ENCODE results near the gene SPATA33. TPM values are rescaled to one million over a fixed set of nuclear protein-coding genes. Genes with fewer than 3 reads are reported as not detected.

The SPATA33 gene
- total RNA-seq: 2.5 and 2.7 TPM in 2 replicates

DNA sequence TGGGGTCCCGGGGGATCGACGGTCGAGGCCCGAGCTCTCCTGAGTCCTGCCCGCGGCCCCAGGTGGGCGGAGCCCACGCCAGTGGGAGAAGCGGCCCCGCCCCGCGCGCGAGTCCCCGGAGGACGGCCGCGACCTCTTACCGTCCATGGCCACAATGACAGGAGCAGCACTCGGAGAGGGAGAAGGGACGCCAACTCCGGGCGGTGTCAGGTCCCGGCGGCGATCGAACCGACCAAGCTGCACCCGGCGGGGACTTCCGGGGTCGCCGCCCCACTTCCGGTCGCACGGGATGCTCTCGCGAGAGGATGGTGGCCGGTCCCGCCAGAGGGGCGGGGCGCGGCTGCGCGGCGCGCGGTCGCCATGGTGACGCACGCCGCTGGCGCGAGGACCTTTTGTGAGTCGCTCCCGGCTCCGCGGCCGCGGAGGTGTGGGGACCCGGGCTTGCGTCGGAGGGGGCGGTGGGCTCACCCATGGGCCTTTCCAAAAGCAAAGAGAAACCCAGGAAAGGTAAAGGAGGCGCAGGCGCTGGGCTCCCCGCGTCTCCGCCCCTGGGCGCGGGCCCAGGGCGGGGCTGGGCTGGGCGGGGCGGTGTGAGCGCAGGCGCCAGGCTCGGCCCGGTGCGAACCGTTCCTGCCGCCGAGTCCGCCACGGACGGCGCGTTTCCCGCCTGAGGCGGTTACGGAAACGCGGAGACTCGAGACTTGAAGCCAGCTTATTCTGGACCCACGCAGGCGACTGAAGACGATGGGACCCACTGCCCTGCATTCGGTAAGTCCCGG is at the start of gene SPATA33, which contains the start of gene CHMP1A:
Gene SPATA33, plus strand, starts transcription at position 395 of the 779 bp plus-strand sequence. Its CDS starts 76 bp downstream, at position 471.
Gene CHMP1A, minus strand, starts transcription at position 267 of the 779 bp plus-strand sequence. Its CDS starts 120 bp downstream, at position 147.

DNA sequence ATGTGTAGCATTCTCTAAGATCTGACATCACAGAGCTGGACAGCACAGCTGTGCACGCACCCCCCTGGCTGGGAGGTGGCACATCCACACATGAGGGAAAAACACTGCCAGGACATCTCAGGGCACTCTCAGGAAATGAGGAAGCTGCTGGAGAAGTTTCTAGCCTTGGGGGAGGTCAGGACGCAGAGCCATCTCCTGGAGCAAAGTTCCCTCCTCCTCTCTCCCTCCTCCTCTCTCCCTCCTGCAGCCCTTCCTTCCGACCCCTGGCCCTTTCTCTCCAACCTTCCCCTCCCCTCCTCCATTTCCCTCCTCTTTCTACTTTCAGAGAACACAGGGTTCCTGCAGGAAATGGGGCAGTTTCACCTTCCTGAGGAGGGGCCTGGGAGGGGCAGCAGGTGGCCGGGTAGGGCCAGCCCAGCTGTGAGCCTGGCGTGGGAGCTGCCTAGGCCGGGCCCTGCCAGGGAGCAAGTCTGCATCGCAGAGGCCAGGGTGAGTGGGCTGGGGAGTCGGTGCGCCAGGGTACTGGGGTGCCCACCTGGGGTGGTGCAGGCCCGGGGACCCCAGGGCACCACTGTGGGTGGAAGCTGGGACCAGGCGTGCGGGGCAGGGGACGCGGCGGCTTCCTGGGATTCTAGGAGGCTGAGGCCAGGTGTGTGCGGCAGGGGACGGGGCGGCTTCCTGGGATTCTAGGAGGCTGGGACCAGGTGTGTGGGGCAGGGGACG is 44.2 kb upstream of the SPATA33 start, which contains the start of gene DPEP1:
Gene DPEP1, plus strand, starts transcription at position 412 of the 723 bp plus-strand sequence. CDS start 16,769 bp downstream, outside the sequence.

DNA sequence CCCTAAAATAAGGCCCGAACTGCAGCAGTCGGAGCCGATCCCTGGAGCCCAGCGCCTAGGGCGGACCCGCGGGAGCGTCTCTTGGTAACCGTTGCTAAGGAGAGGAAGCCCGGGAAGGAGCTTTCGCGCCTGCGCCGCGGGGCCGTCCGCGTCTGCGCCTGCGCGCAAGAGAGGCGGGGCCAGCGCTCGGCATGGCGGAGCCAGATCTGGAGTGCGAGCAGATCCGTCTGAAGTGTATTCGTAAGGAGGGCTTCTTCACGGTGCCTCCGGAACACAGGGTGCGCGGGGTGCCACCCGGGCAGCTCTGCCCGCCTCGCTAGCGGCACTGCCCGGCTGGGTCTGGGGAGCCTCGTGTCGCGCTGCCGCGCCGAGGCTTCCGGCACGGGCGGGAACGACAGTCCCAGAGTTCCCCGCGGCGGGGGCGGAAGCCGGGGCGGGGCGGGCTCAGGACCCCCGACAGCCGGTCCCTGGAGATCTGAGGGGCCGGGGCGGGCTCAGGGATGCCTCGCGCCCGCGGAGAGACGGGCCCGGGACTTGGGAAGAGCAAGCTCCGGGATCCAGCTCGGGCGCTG is 29.0 kb downstream of the SPATA33 start, which contains the start of gene CDK10:
Gene CDK10, plus strand, starts transcription at position 170 of the 572 bp plus-strand sequence. Its CDS starts 22 bp downstream, at position 192.

DNA sequence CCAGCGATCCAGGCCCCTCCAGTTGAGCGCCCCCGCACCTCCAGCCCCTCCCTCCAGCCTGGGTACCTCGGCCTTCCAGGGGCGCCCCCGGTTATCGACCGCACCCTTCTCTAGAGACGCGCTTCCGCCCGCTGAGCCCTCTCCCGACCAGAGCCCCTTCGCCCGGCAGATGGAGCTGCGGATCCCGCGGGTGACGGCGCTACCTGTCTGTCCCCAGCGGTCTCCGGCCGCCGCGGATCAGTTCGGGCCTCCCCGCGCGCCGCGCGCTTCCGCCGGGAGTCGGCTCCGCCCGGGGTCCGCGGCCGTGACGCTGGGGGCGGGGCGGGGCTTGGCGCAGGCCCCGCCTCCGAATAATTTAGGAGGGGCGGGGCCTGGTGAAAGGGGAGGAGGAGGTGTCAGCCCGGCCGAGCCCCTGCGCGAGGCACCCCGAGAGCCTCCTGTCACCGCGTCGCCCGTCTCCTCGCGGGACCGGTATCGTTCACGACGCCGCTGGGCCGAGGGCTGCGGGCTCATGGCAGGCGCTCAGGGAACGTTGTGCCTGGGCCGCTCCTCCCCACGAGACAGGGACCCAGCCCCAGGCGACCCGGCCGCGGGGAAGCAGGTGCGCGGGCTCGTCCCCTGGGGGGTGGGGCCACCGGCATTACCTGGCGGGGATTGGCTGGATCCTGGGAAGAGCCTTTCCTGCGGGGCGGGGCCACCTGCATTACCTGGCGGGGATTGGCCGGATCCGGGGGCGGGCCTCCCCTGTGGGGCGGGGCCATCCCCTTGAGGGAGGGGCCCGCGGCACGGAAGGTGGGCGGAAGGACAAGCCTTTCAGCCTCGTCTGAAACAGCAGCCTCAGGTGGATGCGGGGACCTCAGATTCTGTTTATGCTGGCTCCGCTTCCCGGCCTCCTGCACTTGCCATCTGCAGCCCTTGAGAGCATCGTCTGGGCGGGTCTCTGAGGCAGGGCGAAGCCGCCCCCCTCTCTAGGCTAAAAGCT is 44.1 kb downstream of the SPATA33 start, which contains the start of gene SPATA2L:
Gene SPATA2L, minus strand, starts transcription at position 281 of the 982 bp plus-strand sequence. CDS start 473 bp downstream, outside the sequence.

Other genes starting within 250 kb of the SPATA33 start
- 49.6 and 55.0 TPM in 2 replicates for gene ANKRD11, start 167.3 kb upstream of the SPATA33 start, total RNA-seq
- 124 and 126 TPM in 2 replicates for gene SPG7, start 149.4 kb upstream of the SPATA33 start, total RNA-seq
- gene RPL13, start 97.2 kb upstream of the SPATA33 start, total RNA-seq: 2,712 and 3,948 TPM in 2 replicates
- 9.2 and 30.4 TPM in 2 replicates for gene CPNE7, start 82.1 kb upstream of the SPATA33 start, total RNA-seq
- under 0.01 and 0.26 TPM in 2 replicates for gene DPEP1, start 44.2 kb upstream of the SPATA33 start, total RNA-seq
- gene CHMP1A, start 128 bp upstream of the SPATA33 start, total RNA-seq: 89.5 and 101 TPM in 2 replicates
- gene CDK10, start 28.9 kb downstream of the SPATA33 start, total RNA-seq: 28.9 and 34.5 TPM in 2 replicates
- gene SPATA2L, start 43.9 kb downstream of the SPATA33 start, total RNA-seq: 5.0 and 6.4 TPM in 2 replicates
- 8.0 and 9.0 TPM in 2 replicates for gene VPS9D1, start 63.1 kb downstream of the SPATA33 start, total RNA-seq
- gene ZNF276, start 63.7 kb downstream of the SPATA33 start, total RNA-seq: 7.4 and 9.8 TPM in 2 replicates
- gene FANCA, start 158.8 kb downstream of the SPATA33 start, total RNA-seq: 1.5 and 3.9 TPM in 2 replicates
- 1.5 and 1.6 TPM in 2 replicates for gene SPIRE2, start 170.6 kb downstream of the SPATA33 start, total RNA-seq
- gene TCF25, start 215.8 kb downstream of the SPATA33 start, total RNA-seq: 240 and 255 TPM in 2 replicates

All from bronchial smooth muscle cell (primary cell).